Measurements from ENCODE around the gene NMD3.

The NMD3 gene

GRCh38 chr3:161250116-161250515 is 29.0 kb downstream of the NMD3 start:
- Histone ChIP-seq H3K27me3 (ENCODE audit: insufficient read depth, poor library complexity, severe bottlenecking) (no peaks in the 10 kb centered on the region), H3K4me3 (replicated peaks; ENCODE audit: insufficient read depth, low read length) (no peak overlapping the region), H3K27ac (replicated peaks) (no peak overlapping the region)
- no peak for DNase-seq (ENCODE audit: low read depth in 1 of 2, low spot score in 1 of 2)
- TF ChIP-seq SPI1 (IDR thresholded peaks at IDR 0.05; ENCODE audit: borderline replicate concordance, low read depth): no peak
- no peak for TF ChIP-seq GABPA (IDR thresholded peaks at IDR 0.05; ENCODE audit: low read depth)
- no peak for TF ChIP-seq REST (IDR thresholded peaks at IDR 0.05; ENCODE audit: insufficient replicate concordance, low read depth)
- TF ChIP-seq POLR2AphosphoS5 (IDR thresholded peaks at IDR 0.05; ENCODE audit: low read depth): no peak
- TF ChIP-seq CTCF (IDR thresholded peaks at IDR 0.05; ENCODE audit: insufficient read depth, low read length): no peak

GRCh38 chr3:161251716-161252115 is 30.6 kb downstream of the NMD3 start:
- H3K4me3 ChIP-seq (replicated peaks; ENCODE audit: insufficient read depth, low read length): no peak overlapping the region
- TF ChIP-seq GABPA (IDR thresholded peaks at IDR 0.05; ENCODE audit: low read depth): no peak

GRCh38 chr3:161252143-161252542 is 31.0 kb downstream of the NMD3 start:
- Histone ChIP-seq H3K4me3 (replicated peaks; ENCODE audit: insufficient read depth, low read length) (no peak overlapping the region), H3K27ac (replicated peaks) (no peak overlapping the region), H3K27me3 (ENCODE audit: insufficient read depth, poor library complexity, severe bottlenecking) (no peaks in the 10 kb centered on the region)
- no peak for DNase-seq (ENCODE audit: low read depth in 1 of 2, low spot score in 1 of 2)
- TF ChIP-seq REST (IDR thresholded peaks at IDR 0.05; ENCODE audit: insufficient replicate concordance, low read depth): no peak

More at GRCh38 chr3:161251716-161252115, 30.6 kb downstream of the NMD3 start:
- DNase-seq (ENCODE audit: low read depth in 1 of 2, low spot score in 1 of 2): no peak
- Histone ChIP-seq H3K27me3 (ENCODE audit: insufficient read depth, poor library complexity, severe bottlenecking) (no peaks in the 10 kb centered on the region), H3K27ac (replicated peaks) (no peak overlapping the region)

- Histone ChIP-seq H3K27ac (replicated peaks) (no peak overlapping the region), H3K4me3 (replicated peaks; ENCODE audit: insufficient read depth, low read length) (no peak overlapping the region), H3K27me3 (ENCODE audit: insufficient read depth, poor library complexity, severe bottlenecking) (no peaks in the 10 kb centered on the region)
- no peak for DNase-seq (ENCODE audit: low read depth in 1 of 2, low spot score in 1 of 2)
- no peak for TF ChIP-seq CTCF (IDR thresholded peaks at IDR 0.05; ENCODE audit: insufficient read depth, low read length)
- TF ChIP-seq GABPA (IDR thresholded peaks at IDR 0.05; ENCODE audit: low read depth): no peak
Observed at GRCh38 chr3:161253711-161254110, 32.6 kb downstream of the NMD3 start.

GRCh38 chr3:161254861-161255260 is 33.8 kb downstream of the NMD3 start:
- H3K4me3 ChIP-seq (replicated peaks; ENCODE audit: insufficient read depth, low read length): no peak overlapping the region
- no peaks in the 10 kb centered on the region for H3K27me3 ChIP-seq (ENCODE audit: insufficient read depth, poor library complexity, severe bottlenecking)
- TF ChIP-seq GABPA (IDR thresholded peaks at IDR 0.05; ENCODE audit: low read depth) (no peak), SPI1 (IDR thresholded peaks at IDR 0.05; ENCODE audit: borderline replicate concordance, low read depth) (no peak), POLR2AphosphoS5 (IDR thresholded peaks at IDR 0.05; ENCODE audit: low read depth) (no peak), CTCF (IDR thresholded peaks at IDR 0.05; ENCODE audit: insufficient read depth, low read length) (no peak), REST (IDR thresholded peaks at IDR 0.05; ENCODE audit: insufficient replicate concordance, low read depth) (no peak)
- no peak for DNase-seq (ENCODE audit: low read depth in 1 of 2, low spot score in 1 of 2)
- no peak overlapping the region for H3K27ac ChIP-seq (replicated peaks)

All from HL-60 (cell line).